ENCODE measurements around the gene XRCC1.

The XRCC1 gene

GRCh38 chr19:43541920-43542650, 33.2 kb downstream of the XRCC1 start:
- no peak for TF ChIP-seq CTCF (IDR thresholded peaks at IDR 0.05; ENCODE audit: low read depth, low read length)
- no peak overlapping the region for H3K4me3 ChIP-seq (ENCODE audit: low read depth, low read length)

GRCh38 chr19:43540381-43540780, 34.9 kb downstream of the XRCC1 start:
- no peak overlapping the region for H3K4me3 ChIP-seq (ENCODE audit: low read depth, low read length)
- TF ChIP-seq CTCF (IDR thresholded peaks at IDR 0.05; ENCODE audit: low read depth, low read length) = no peak

- TF ChIP-seq CTCF (IDR thresholded peaks at IDR 0.05; ENCODE audit: low read depth, low read length) = no peak
- no peak overlapping the region for H3K4me3 ChIP-seq (ENCODE audit: low read depth, low read length)
Observed at GRCh38 chr19:43538922-43539321, 36.4 kb downstream of the XRCC1 start.

- H3K4me3 ChIP-seq (ENCODE audit: low read depth, low read length) = no peak overlapping the region
- TF ChIP-seq CTCF (IDR thresholded peaks at IDR 0.05; ENCODE audit: low read depth, low read length) = 0 out of 2 replicates have a peak, but pooled peaks have one; percentile 52
Observed at GRCh38 chr19:43534816-43535761, 40.2 kb downstream of the XRCC1 start.

GRCh38 chr19:43534305-43534815, 41.0 kb downstream of the XRCC1 start:
- TF ChIP-seq CTCF (IDR thresholded peaks at IDR 0.05; ENCODE audit: low read depth, low read length) = no peak
- peak overlapping the region; percentile 52 for H3K4me3 ChIP-seq (ENCODE audit: low read depth, low read length)

- no peak for TF ChIP-seq CTCF (IDR thresholded peaks at IDR 0.05; ENCODE audit: low read depth, low read length)
- H3K4me3 ChIP-seq (ENCODE audit: low read depth, low read length) = peak overlapping the region; percentile 66
Observed at GRCh38 chr19:43533546-43534304, 41.6 kb downstream of the XRCC1 start.
